Measurements from ENCODE around the gene LAMB4.

DNA sequence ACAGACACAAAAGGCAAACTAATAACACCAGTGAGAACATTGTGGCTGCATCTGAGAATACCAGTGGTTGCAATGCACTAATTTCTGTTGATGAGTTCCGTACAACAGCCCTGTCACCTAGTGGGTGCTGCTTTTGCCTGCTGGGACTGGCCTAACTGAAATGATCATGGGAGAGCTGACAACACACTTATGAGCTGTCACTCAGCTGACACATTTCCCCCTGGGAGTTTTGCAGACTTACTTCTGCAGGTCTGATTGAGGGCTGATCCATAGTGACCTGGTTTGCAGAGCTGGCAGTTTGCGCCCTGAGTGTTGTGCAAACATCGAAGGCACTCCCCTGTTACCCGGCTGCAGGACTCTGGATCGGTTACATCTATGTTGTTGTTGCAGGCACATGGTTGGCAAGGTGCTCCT, 66.6 kb downstream of the LAMB4 start:
- TF ChIP-seq, protein P1, sequence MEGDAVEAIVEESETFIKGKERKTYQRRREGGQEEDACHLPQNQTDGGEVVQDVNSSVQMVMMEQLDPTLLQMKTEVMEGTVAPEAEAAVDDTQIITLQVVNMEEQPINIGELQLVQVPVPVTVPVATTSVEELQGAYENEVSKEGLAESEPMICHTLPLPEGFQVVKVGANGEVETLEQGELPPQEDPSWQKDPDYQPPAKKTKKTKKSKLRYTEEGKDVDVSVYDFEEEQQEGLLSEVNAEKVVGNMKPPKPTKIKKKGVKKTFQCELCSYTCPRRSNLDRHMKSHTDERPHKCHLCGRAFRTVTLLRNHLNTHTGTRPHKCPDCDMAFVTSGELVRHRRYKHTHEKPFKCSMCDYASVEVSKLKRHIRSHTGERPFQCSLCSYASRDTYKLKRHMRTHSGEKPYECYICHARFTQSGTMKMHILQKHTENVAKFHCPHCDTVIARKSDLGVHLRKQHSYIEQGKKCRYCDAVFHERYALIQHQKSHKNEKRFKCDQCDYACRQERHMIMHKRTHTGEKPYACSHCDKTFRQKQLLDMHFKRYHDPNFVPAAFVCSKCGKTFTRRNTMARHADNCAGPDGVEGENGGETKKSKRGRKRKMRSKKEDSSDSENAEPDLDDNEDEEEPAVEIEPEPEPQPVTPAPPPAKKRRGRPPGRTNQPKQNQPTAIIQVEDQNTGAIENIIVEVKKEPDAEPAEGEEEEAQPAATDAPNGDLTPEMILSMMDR (IDR thresholded peaks at IDR 0.05): no peak
- TF ChIP-seq EP300 (IDR thresholded peaks at IDR 0.05) (no peak), POLR2A (IDR thresholded peaks at IDR 0.05) (no peak), POLR2AphosphoS5 (IDR thresholded peaks at IDR 0.05) (no peak)
